TTC549 (cell line): ENCODE data around the gene LIPJ.

Source experiments
- FAIRE-seq: peaks from 2 replicates; lab custom pipeline; 2012; peaks lifted over from hg19 to GRCh38; lab: Jason Lieb, UNC

LIPJ gene

DNA sequence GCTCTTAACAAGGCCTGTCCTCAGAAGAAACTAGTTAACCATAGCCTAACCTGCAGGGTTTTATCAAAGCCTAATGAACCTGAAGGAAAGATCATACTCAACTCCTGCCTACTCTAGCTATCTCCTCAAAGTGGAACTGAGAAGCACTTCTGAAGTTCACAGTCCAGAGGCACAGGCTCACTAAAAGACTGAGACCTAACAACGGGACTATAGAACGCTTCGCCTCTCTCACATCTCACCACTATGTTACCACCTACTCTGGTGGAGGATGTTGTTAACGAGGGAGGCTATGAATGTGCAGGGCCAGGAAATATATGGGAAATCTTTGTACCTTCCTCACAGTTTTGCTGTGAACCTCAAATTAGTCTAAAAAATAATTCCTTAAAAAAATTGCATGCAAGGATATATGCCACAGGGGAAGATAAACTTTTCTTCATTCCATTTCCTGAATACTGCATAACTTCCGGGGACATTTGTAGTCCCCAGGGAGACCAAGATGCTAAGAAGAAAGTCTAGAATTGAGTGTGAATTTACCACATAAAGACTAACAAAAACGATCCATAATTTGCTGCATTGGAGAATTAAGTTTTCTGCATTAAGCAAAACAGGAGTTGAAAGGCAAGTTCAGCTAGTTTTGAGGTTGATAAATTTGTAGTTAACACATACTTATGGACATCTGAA lies 21.6 kb downstream of the LIPJ start:
- FAIRE-seq = no peak

- FAIRE-seq = no peak
Measured at GRCh38 chr10:88608780-88609179, 22.2 kb downstream of the LIPJ start.

DNA sequence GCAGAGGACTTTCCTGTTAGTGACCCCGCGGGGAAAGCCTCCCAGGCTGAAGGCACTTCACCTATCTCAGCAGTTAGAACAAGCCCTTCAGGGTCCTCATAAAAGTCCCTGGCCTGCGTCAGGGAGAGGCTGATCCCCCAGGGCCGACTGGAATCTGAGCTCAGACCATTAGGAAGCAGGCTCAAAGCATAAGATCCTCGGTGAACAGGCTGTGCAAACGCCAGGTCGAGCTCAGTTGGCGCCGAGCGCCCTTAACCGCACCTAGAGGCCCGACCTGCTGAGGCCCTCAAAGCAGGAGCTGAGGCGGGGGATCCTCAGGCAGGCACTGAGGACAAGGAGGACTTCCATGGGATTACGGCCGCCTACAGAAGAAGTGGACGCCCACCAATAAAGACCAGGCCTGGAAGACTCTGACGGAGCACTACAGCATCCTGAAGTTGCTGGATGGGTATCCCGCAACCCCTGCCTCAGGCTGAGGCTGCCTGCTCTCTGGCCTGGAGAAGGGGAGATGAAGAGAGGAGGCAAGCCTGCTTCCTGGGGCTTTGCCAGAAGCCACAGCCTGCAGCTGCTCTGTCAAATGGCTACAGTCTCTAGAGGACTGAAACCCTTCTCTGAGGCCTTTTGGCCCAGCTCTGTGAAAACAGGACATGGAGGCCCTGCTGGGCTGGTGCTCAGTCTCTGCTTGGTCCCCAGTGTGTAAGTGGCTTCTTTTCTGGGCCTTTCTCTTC lies 29.9 kb downstream of the LIPJ start:
- FAIRE-seq = no peak

DNA sequence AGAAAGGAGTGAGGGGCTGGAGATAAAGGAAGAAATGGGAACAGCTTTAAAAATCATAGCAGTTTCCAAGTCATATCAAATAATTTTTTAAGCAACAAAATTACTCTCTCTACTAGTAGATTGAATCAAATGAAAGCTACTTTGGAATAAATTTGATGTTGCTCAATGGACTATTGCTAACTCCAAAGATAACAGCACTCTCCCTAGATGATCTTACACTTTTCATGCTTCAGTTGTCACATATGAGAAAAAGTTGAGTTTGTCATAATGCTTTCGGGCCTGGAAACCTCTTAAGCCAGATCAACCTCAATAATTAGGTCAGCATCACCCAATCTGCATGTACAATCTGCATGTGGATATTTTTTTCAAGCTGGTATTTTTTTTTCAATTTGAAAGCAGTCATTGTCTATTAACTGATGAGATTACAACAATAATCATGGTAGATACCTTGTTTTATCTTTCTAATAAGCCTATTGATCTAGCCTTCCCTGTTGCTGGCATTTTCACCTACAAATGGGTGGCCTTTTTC lies 31.3 kb downstream of the LIPJ start:
- FAIRE-seq = no peak

DNA sequence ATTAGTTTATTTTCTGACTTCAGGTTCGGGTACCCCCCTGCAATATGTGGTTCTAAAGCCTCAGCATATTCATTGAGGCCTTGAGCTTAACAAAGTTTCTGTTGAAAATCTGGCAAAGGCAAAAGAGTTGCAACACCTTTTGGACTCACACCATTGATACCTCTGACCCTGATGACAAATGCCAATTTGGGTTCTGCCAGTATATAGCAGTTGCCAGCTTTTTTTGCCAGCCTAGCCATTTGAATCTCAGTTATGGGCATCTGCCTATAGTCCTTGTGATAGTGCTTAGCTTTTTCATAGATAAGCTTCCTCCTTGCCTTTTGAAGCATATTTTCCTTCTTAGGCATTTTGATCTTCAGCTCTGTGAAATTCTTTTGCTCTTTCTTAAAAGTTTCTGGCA lies 31.9 kb downstream of the LIPJ start:
- no peak for FAIRE-seq

- no peak for FAIRE-seq
Measured at GRCh38 chr10:88620441-88620840, 33.9 kb downstream of the LIPJ start.

DNA sequence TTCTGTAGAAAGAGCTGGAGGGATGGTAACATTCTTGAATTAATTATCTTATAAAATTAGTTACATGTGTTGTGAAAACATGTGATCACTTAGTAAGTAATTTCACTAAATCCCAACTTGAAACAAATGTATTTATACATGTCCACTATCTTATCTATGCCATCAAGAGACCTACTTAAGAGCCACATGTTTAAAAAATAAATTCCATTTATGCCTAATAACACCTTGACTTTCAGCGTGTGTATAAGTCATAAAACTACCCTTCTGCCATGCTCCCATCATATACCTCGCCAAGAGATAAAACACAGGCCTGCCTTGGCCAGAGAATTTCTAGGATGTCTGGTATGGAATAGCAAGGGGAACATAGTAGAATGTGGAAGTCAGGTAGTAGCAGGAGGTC lies 37.3 kb downstream of the LIPJ start:
- FAIRE-seq = no peak

GRCh38 chr10:88624840-88625239 lies 38.3 kb downstream of the LIPJ start:
- no peak for FAIRE-seq

DNA sequence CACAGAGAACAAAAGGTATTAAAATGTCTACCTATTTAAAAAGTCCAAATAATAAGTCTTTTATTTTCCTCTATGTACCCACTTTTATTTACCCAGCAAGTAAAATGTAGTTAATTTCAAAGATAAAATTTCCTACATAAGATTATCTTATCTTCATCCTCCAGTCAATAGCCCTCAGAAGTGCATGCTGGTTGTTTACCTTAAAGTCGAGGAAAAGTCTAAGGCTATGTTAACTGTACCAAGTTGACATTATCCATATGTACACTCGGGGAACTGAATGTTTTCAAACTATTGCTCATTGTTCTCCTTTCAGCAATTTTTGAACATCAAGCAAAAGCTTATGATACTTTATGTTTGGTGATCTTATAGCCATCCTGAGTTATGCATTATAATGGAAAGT lies 53.6 kb downstream of the LIPJ start:
- FAIRE-seq = no peak

DNA sequence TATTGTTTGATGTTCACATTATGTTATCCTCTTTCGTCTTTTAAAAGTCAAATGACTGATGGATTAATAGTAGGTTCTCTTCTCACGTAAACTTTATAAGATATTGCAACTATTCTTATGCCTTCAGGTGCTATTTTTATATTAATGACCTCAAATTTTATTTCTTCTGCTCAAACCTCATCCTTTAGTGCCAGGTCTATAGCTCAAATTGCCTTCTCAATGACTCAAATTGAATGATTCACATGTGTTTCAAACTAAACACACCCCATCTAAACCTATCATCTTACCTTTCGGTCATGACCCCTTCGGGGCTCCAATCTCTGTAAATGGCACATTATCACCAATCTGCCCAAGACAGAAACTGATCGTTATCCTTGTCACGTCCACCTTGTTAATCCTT lies 55.6 kb downstream of the LIPJ start:
- no peak for FAIRE-seq

DNA sequence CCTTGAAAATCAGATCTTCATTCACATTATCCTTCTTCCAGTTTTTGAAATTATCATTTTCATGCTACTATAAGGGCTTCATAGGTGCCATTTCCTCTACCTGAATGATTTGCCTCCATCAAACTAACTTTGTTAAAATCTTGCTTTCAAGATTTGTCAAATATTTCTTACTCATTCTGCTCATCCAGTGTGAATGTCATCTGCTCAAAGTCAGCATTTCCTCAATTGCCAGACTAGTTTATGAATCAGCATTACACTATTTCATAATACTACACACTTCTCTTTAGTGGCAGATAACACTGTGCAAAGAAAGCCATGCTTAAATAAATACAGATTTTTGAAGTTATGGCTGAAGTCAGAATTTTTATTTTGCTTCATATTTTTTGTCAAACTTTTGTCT lies 56.4 kb downstream of the LIPJ start:
- no peak for FAIRE-seq

DNA sequence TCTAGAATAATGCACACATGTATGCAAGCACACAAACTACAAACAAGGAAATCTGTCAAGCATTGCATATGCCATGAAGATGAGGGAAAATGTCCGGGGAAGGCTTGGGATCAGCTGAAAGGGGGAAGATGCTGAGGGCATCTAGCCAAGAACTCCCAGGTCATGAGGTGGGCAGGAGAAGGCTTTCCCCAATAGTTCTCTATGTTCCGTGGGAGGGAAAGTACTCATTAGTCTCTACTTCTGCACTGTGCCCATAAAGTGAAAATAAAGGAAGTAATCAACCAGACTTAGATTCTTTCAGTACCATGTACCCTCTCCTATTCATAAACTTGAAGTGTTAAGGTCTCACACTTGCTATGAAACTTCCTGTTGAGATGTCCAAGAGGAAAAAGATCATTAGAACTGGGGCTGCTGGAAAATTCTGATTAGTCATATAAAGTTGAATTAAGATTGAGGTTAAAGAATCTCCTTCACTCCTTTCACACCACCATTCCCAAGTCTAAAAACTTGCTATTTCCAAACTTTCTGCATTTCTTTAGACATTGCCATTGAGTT lies 60.6 kb downstream of the LIPJ start:
- no peak for FAIRE-seq

DNA sequence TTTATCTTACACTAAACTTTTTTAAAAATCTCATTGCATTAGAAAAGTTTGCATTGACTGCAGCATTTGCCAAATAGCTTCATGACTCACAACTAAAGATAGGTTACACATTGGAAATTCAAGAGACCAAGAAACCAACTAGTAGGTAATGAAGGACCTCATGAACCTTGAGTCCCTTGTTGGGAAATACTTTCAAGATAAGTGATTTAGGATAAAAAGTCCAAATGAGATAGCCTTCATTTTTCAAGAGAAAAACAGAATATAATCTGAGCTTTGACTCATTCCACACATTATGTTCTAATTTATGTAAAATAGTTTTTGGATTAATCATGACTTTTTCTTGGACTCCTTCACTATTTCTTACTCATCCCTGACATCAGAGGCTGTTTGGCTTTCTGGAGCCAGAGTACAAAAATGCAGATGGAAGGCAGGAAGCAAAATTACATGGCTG lies 64.6 kb downstream of the LIPJ start:
- no peak for FAIRE-seq

GRCh38 chr10:88652616-88653015 lies 66.1 kb downstream of the LIPJ start:
- no peak for FAIRE-seq
